Islet of Langerhans (tissue), 1 donor: ENCODE measurements around the gene PRKCE.

Experiments
- FAIRE-seq: peaks from one replicate; lab custom pipeline; 2011; peaks lifted over from hg19 to GRCh38; lab: Jason Lieb, UNC

The PRKCE gene

GRCh38 chr2:45992021-45992740, 340.7 kb downstream of the PRKCE start:
- FAIRE-seq = no peak

- FAIRE-seq = no peak
Measured at GRCh38 chr2:45992741-45993475, 341.4 kb downstream of the PRKCE start.

GRCh38 chr2:45993476-45993991, 342.1 kb downstream of the PRKCE start:
- FAIRE-seq = peak; percentile 21

GRCh38 chr2:45994060-45994459, 342.6 kb downstream of the PRKCE start:
- no peak for FAIRE-seq

GRCh38 chr2:46000660-46001059, 349.2 kb downstream of the PRKCE start:
- FAIRE-seq = no peak

GRCh38 chr2:46001290-46001689, 349.8 kb downstream of the PRKCE start:
- FAIRE-seq = no peak

GRCh38 chr2:46001741-46002506, 350.4 kb downstream of the PRKCE start:
- FAIRE-seq = no peak

- FAIRE-seq = peak; percentile 83
Measured at GRCh38 chr2:46002507-46002883, 351.0 kb downstream of the PRKCE start.

- FAIRE-seq = no peak
Measured at GRCh38 chr2:46002947-46003346, 351.5 kb downstream of the PRKCE start.

GRCh38 chr2:46003903-46004473, 352.5 kb downstream of the PRKCE start:
- no peak for FAIRE-seq

- no peak for FAIRE-seq
Measured at GRCh38 chr2:46006473-46007025, 355.1 kb downstream of the PRKCE start.

- FAIRE-seq = no peak
Measured at GRCh38 chr2:46007412-46007811, 355.9 kb downstream of the PRKCE start.

- FAIRE-seq = no peak
Measured at GRCh38 chr2:46008091-46008870, 356.8 kb downstream of the PRKCE start.

GRCh38 chr2:46009315-46009714, 357.8 kb downstream of the PRKCE start:
- FAIRE-seq = no peak

GRCh38 chr2:46009772-46010171, 358.3 kb downstream of the PRKCE start:
- no peak for FAIRE-seq

- no peak for FAIRE-seq
Measured at GRCh38 chr2:46010223-46010924, 358.9 kb downstream of the PRKCE start.

- FAIRE-seq = peak; percentile 97
Measured at GRCh38 chr2:46010925-46011490, 359.5 kb downstream of the PRKCE start.

GRCh38 chr2:46012618-46013240, 361.3 kb downstream of the PRKCE start:
- FAIRE-seq = no peak

GRCh38 chr2:46013726-46014125, 362.3 kb downstream of the PRKCE start:
- FAIRE-seq = no peak
